HG02678 (cell line): Measurements from ENCODE around the gene CADM1.

ENCODE experiments used
- ATAC-seq: cut with Tn5 transposase; IDR thresholded peaks from one replicate; pipeline ENCODE4 v1.9.1; 2021; ENCODE audit warnings: mild to moderate bottlenecking, moderate library complexity; ENCODE audit not compliant: unreplicated experiment

The CADM1 gene

GRCh38 chr11:115363426-115363825, 140.8 kb downstream of the CADM1 start:
- no peak for ATAC-seq

GRCh38 chr11:115362997-115363396, 141.2 kb downstream of the CADM1 start:
- no peak for ATAC-seq

- ATAC-seq: no peak
Observed at GRCh38 chr11:115361025-115361424, 143.2 kb downstream of the CADM1 start.

DNA sequence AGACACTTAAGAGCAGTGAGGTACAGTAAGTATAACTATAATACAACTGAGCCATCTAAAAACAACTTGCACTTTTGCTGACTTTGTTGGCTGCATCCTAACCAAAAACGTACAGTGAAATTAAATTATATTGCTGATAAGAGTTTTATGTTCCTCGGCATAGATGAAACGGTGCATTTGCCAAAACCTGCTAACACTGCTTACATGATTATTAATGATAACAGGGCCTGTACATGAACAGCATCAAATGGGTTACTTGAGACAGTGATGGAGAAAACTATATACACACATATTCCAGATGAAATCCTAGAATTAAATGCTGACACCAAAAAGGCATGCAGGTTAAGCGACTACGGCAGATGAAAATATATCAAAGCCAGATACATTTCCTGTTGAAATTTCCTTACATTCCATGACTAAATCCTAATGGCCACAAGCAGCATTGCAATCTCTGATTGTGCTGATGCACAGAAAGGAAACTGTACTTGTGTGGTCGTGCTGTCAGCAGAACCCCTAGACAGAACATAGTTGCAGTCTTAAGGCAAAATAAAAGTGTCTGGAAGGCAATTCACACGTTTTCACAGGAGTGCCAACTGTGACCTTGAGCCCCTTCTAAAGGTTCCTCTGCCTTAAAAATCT, 143.9 kb downstream of the CADM1 start:
- ATAC-seq: no peak

DNA sequence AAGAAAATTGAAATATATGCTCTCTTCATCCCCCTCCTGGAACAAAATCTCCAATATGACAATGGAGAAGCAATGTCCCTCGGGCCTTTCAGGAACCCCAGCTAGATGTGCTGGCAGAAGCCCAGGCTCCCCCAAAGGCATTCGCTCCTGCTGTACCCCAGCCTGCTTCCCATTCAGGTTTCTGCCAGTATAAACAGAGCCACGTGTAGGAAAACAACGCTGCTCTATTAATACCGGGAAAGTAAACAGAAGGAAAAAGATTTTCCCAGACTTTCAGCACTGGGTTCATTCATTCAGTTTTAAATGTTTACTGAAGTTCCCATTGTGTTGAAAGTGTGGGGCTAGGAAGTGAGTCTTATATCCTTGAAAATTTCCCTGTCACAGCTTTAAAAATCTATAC, 147.1 kb downstream of the CADM1 start:
- ATAC-seq: no peak

- no peak for ATAC-seq
Observed at GRCh38 chr11:115352805-115353485, 151.3 kb downstream of the CADM1 start.

GRCh38 chr11:115349335-115350017, 154.7 kb downstream of the CADM1 start:
- ATAC-seq: no peak

DNA sequence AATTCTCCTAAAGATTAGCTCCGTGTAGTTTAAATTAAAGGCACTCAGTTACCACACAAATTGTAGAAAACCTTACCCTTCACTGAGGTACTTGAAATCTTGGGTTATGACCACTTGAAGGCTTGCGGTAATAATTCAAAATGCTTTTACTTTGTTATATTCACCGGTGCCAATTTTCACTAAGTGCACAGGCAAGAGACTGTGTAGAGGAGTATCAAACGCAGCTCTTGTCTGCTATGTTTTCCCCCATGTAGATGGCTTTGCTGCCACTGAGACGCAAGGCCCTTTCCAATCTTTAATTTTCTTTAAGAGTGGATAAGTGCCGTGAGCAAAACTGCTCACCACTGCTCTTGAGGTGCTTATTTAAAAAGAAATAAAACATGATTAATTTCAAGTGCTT, 155.8 kb downstream of the CADM1 start:
- ATAC-seq: no peak

DNA sequence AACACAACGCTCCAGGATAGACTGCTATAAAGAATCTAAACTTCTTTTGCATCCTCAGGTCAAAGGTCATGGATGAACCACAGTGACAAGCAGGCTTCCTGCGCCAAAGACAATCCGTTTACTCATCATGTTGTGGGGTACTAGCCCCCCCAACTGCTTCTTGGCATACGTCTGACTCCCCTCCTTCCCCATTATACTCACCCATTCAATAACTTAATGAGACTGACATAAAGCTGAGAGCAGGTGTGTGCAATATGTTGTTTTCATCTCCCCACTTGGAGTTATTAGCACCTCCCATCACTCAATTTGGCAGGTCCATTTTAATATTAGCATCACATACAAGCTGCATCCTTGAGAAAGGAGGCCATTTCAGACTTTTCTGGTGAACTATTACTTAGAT, 157.1 kb downstream of the CADM1 start:
- no peak for ATAC-seq

GRCh38 chr11:115345840-115346239, 158.4 kb downstream of the CADM1 start:
- no peak for ATAC-seq

DNA sequence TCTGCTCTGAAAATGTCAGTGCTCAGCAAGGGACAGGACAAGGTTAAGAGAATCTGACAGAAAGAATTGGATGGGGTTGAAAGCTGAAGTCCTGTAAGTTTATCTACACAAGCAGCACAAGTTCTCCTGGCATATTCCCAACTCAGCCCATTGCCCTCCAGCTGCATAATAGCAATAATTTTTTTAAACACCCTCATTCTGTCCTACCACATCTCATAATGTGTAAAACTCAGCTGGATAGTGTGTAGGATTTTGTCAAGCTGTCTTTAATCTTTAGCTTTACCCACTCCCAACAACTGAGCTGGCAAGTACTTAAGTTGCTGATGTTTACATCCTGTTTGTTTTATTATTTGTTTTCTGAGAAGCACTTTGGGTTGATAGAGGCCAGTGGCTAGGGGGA, 158.9 kb downstream of the CADM1 start:
- ATAC-seq: no peak

- ATAC-seq: no peak
Observed at GRCh38 chr11:115344846-115345245, 159.4 kb downstream of the CADM1 start.

DNA sequence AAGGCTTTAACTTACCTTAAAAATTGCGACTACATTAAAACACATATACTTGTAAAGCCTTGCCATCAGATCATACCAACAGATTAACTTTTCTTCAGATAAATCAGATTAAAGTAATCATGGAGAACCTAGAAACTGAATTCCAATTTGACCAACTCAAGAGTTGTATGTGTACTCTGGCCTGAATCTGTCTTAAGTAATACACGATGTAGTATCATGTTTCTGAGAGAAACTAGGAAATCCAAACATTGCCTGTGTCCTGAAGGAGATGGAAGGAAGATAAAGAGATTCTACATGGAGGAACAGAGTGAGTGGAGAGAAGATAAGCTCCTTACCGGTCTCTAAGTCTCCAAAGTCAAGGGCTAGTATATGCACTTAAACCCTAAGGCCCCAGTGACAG, 162.1 kb downstream of the CADM1 start:
- no peak for ATAC-seq

DNA sequence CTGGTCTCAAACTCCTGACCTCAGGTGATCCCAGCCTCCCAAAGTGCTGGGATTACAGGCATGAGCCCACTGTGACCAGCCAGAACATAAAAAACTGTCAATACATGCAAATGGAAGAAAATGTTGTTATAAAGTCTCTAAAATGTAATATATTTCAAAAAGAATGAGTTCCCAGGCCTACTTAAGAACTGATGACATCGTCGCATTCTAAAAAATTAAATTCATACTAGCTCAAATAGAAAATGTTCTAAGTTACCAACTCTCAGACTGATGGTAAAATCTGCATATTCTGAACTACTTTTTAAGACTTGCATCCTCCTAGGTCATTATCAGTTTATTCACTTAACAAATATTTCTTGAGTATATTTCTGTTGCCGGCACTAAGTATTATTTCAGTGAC, 163.3 kb downstream of the CADM1 start:
- no peak for ATAC-seq

DNA sequence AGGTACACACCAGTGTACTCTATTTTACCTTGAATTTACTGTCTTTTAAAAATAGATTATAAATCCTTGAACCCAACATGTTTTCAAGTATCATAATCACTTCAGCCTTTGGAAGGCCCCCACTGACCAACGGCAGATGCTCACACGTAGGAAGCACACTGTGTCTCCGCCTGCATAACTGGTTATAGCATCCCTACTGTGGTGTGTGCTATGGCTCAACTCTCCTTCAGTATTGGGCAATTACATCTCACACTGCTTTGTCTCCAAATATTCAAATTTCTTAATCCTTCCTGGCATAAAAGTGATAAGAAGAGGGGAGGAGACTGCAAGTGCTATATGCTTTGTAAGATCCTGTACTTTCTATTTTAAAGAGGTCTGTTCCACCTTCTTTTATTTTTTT, 165.7 kb downstream of the CADM1 start:
- ATAC-seq: no peak

DNA sequence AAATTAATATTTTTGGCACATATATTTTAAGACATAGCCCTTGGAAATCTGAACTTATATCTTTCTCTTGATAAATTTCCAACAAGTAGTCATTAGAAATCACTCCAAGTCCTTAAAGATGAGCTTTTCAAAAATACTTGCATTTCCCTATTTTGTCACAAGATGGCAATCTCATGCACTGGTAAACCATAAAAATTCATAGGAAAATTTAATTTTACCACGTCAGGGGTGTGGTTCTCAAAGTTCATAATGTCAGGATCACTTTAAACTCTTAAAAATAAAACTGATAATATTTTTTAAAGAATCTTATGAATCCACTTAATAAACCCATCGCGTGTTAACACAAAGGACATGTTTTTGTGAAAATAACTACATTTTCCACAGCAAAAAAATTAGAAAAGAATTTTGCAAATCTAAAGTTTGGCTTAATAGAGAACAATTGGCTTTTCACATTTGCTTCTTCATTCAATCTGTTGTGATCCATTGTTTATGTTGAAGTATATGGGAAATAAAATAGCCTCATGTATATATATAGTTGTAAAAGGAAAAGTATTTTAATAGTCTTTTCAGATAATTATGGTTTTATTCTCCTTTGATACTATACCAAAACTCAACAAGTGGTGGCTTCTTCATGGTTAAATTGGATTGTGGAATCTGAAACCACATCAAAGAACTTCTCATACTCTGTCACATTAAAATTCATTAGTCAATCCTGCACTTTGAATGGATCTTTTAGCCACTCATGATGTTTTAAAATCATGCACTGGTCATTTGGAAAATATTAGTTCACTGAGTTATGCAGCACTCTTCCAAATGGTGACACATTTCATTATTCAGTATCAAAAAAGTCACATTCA, 169.1 kb downstream of the CADM1 start:
- no peak for ATAC-seq

GRCh38 chr11:115333949-115334348, 170.3 kb downstream of the CADM1 start:
- no peak for ATAC-seq

DNA sequence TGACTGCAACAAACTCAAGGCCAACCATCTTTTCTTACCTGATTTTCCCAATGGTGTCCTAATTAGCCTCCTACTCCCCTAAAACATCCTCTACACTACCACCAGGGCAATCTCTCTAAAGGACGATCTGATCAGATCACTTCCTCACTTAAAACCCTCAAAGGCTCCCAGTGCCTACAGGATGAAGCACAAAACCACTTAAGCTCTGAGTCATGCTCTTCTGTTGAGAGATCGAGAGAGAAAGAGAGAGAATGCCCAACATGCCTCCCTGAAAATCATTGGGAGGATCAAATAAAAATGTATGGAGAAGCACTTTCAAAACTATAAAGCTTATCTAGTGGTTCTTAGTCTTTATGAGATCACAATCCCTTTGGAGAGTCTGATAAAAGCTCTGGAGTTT, 171.1 kb downstream of the CADM1 start:
- ATAC-seq: no peak

DNA sequence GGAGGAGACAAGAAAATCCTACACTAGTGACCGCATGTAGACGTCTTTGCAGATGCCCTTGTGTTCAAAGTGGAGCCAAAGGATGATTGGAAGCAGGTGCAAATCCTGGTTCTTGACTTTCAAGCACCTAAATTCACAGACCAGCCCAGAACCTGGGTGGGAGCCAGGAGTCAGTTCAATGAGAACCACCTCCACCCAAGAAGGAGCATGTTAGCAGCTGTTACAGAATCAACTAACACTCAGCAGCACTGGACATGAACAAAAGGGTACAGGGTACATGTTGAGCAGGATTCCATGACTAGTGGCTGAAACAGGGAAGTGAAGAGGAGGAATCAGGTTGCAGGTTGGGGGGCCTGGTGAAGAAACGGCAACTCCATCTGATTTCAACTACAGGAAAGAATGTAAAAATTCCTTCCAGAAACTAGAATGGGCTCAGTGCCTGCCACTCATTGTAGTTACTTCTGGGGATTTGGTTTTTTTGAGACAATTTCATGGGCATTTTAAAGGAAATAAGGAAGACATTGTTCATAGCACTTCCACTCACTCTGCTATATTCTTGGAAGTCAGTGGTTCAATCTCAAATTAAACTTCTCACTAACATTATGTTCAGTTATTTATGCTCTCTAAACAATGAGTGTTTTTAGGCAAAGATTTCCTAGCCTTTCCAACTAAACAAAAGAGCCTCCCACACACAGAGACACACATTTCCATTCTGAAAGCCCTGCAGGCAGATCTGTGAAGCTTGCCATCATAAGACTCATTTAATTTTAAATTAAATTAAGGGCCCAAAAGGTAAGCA, 173.3 kb downstream of the CADM1 start:
- ATAC-seq: no peak

- no peak for ATAC-seq
Observed at GRCh38 chr11:115326526-115326925, 177.7 kb downstream of the CADM1 start.

- no peak for ATAC-seq
Observed at GRCh38 chr11:115325523-115325922, 178.7 kb downstream of the CADM1 start.
